Rectal smooth muscle tissue (tissue), 1 donor: ENCODE results near the gene MARK3.

Experiments
- H3K27ac ChIP-seq: one replicate; pipeline ENCODE4 v1.7.0; 2013; ENCODE audit warnings: low read depth, low read length, inconsistent platforms
- H3K27me3 ChIP-seq: one replicate; pipeline ENCODE4 v1.7.0; 2013; ENCODE audit warnings: low read length; ENCODE audit not compliant: control insufficient read depth, insufficient read depth
- H3K36me3 ChIP-seq: one replicate; pipeline ENCODE4 v1.7.0; 2013; ENCODE audit warnings: low read length; ENCODE audit not compliant: control insufficient read depth, insufficient read depth
- H3K4me1 ChIP-seq: one replicate; pipeline ENCODE4 v1.7.0; 2013; ENCODE audit warnings: low read length; ENCODE audit not compliant: control insufficient read depth, insufficient read depth
- H3K4me3 ChIP-seq: one replicate; pipeline ENCODE4 v1.7.0; 2013; ENCODE audit warnings: low read length
- H3K9ac ChIP-seq: one replicate; pipeline ENCODE4 v1.7.0; 2013; ENCODE audit warnings: low read length

The MARK3 gene

GRCh38 chr14:103385152-103385928 lies at the start of gene MARK3:
TSS of gene MARK3 (plus strand) at chr14:103385415. CDS start at chr14:103386030, 615 bp downstream.
- Histone ChIP-seq H3K4me3 (peak within 1 kb of the TSS; percentile 89), H3K4me1 (peaks cover 13% of the 10 kb centered on the region), H3K27me3 (no peaks in the 10 kb centered on the region), H3K36me3 (no peaks in the 10 kb centered on the region), H3K9ac (peak within 1 kb of the TSS; percentile 81), H3K27ac (peak within 1 kb of the TSS; percentile 95)

DNA sequence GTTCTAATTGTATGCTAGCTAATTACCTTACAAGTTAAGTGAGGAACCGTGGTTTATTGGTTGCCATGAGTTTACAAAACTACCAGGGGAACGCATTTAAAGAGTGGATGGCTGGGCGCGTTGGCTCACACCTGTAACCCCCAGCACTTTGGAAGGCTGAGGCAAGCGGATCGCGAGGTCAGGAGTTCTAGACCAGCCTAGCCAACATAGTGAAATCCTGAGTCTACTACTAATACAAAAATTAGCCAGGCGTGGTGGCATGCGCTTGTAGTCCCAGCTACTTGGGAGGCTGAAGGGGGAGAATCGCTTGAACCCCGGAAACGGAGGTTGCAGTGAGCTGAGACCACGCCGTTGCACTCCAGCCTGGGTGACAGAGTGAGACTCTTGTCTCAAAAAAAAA lies 49.0 kb upstream of the MARK3 start:
- peak overlapping the region; percentile 83 for H3K4me3 ChIP-seq
- peaks cover 10% of the 10 kb centered on the region for H3K4me1 ChIP-seq
- H3K36me3 ChIP-seq, result peaks cover 52% of the 10 kb centered on the region
- no peaks in the 10 kb centered on the region for H3K27me3 ChIP-seq
- no peak overlapping the region for H3K27ac ChIP-seq
- H3K9ac ChIP-seq, result no peak overlapping the region

- H3K27me3 ChIP-seq, result no peaks in the 10 kb centered on the region
- H3K4me1 ChIP-seq, result peaks cover 10% of the 10 kb centered on the region
- no peak overlapping the region for H3K4me3 ChIP-seq
- H3K9ac ChIP-seq, result no peak overlapping the region
- H3K36me3 ChIP-seq, result peaks cover 55% of the 10 kb centered on the region
- no peak overlapping the region for H3K27ac ChIP-seq
Observed at GRCh38 chr14:103337794-103338193, 47.4 kb upstream of the MARK3 start.

- Histone ChIP-seq H3K36me3 (peaks cover 62% of the 10 kb centered on the region), H3K4me1 (peaks cover 10% of the 10 kb centered on the region), H3K27ac (no peak overlapping the region), H3K4me3 (no peak overlapping the region), H3K27me3 (no peaks in the 10 kb centered on the region), H3K9ac (no peak overlapping the region)
Observed at GRCh38 chr14:103339561-103339960, 45.7 kb upstream of the MARK3 start.

- peaks cover 6% of the 10 kb centered on the region for H3K4me1 ChIP-seq
- no peak overlapping the region for H3K9ac ChIP-seq
- H3K27ac ChIP-seq, result no peak overlapping the region
- peaks cover 61% of the 10 kb centered on the region for H3K36me3 ChIP-seq
- H3K4me3 ChIP-seq, result no peak overlapping the region
- no peaks in the 10 kb centered on the region for H3K27me3 ChIP-seq
Observed at GRCh38 chr14:103340480-103341212, 44.6 kb upstream of the MARK3 start.

GRCh38 chr14:103341250-103342129 lies 43.7 kb upstream of the MARK3 start:
- H3K9ac ChIP-seq, result no peak overlapping the region
- H3K27me3 ChIP-seq, result no peaks in the 10 kb centered on the region
- H3K4me1 ChIP-seq, result no peaks in the 10 kb centered on the region
- no peak overlapping the region for H3K27ac ChIP-seq
- no peak overlapping the region for H3K4me3 ChIP-seq
- peaks cover 54% of the 10 kb centered on the region for H3K36me3 ChIP-seq

DNA sequence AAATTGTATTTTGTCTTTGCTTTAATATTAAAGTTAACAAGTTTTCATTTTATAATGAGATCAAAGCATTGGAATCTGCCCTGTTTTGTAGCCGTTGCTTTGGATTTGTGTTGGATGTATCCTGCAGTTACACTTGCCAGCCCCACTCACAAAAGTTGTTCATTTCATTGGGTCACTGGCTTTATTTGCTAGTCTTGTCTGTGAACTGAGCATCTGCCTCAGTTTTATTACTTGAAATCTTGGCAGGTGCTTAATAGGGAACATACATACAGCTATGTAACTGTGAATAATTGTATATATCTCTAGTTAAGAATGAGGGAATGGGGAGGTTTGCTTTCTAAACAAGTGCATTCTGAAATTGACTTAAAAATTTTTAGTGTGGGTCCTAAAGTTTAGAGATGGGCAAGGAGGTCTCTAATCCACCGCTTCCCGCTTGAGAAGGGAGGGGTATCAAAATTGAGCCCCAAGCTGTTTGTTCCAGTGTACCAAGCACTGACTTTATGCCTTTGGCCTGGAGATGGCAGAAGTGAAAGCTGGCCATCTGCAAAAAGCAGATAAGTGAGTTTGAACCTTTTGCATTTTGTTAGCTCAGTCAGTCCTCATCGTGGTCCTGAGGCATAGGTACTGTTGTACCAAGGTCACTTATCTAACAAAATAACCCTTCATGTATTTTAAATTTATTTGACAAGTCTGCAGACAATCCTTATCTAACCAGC lies 41.9 kb upstream of the MARK3 start:
- no peaks in the 10 kb centered on the region for H3K27me3 ChIP-seq
- H3K27ac ChIP-seq, result no peak overlapping the region
- H3K4me3 ChIP-seq, result no peak overlapping the region
- H3K4me1 ChIP-seq, result no peaks in the 10 kb centered on the region
- peaks cover 41% of the 10 kb centered on the region for H3K36me3 ChIP-seq
- H3K9ac ChIP-seq, result no peak overlapping the region

DNA sequence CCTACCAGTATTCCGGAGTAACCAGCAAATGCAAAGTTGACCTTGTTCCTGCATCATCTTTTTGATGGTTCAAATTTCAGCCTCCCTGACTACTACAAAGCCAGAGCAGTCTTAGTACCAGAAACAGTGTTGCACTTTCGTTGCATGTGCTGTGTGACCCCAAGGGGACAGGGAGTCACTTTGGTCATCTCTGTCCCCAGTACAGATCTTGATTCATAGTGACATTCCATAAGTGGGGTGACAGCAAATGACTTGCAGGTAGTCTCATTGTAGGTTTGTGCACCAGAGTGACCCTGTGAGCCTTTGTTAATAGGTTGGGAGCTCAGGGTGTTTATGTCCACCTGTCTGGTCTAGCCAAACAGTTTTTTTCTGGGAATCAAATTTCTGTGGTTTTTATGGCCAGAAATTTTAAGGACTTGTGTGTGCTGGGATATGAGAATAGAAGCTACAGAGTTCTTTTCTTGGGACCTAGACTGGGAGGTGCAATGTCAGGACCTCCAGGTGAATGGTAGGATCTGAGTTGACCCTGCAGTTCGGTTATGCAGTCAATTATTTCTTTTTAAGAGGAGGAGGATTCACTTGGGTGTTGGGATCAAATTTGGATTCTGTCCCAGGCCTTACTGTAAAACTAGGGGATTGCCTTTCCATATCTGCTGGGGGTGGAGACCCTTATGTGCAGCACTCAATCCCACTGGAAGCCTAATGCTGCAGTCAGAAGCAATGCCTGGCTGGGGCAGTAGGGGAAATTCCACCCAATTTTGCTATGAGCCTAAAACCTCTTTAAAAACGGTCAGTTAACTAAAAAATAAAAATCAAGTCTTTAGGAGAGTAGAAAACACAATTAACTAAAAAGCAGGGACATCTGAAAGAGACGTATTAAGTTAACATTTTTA lies 41.1 kb upstream of the MARK3 start:
- Histone ChIP-seq H3K27me3 (no peaks in the 10 kb centered on the region), H3K4me3 (no peak overlapping the region), H3K27ac (no peak overlapping the region), H3K9ac (no peak overlapping the region), H3K4me1 (no peaks in the 10 kb centered on the region), H3K36me3 (peaks cover 32% of the 10 kb centered on the region)

DNA sequence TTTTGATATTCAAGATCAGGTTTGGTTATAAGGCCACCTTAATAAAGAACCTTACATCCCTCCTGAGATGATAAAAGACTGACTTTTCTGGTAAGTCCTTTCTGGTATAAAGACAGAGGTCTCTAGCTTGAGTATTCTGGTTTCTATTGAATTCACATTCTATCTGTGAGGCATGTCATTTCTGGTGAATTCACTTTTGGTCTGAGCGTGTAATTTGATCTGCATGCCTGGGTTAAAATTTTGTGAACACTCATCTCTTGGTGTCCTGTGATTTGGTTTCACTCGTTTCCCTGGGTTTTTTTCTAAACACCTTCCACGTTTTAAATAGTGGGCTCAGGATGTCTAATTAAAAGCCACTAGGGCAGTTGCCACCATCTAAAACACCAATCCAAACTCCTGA lies 38.9 kb upstream of the MARK3 start:
- Histone ChIP-seq H3K27me3 (no peaks in the 10 kb centered on the region), H3K9ac (no peak overlapping the region), H3K27ac (no peak overlapping the region), H3K4me1 (no peaks in the 10 kb centered on the region), H3K4me3 (no peak overlapping the region), H3K36me3 (peaks cover 12% of the 10 kb centered on the region)

GRCh38 chr14:103347091-103347815 lies 38.0 kb upstream of the MARK3 start:
- no peak overlapping the region for H3K27ac ChIP-seq
- H3K4me3 ChIP-seq, result no peak overlapping the region
- H3K36me3 ChIP-seq, result peaks cover 12% of the 10 kb centered on the region
- no peaks in the 10 kb centered on the region for H3K27me3 ChIP-seq
- no peaks in the 10 kb centered on the region for H3K4me1 ChIP-seq
- no peak overlapping the region for H3K9ac ChIP-seq

- Histone ChIP-seq H3K4me3 (no peak overlapping the region), H3K36me3 (peaks cover 10% of the 10 kb centered on the region), H3K27me3 (no peaks in the 10 kb centered on the region), H3K9ac (no peak overlapping the region), H3K4me1 (no peaks in the 10 kb centered on the region), H3K27ac (no peak overlapping the region)
Observed at GRCh38 chr14:103348154-103348553, 37.1 kb upstream of the MARK3 start.
